HG02884 (cell line): ENCODE data around the gene PHLDA2.

Experiments used
- ATAC-seq: cut with Tn5 transposase; IDR thresholded peaks from one replicate; pipeline ENCODE4 v1.9.1; 2021; ENCODE audit warnings: mild to moderate bottlenecking, moderate library complexity; ENCODE audit not compliant: unreplicated experiment

The PHLDA2 gene

GRCh38 chr11:2899080-2899783 is 30.0 kb downstream of the PHLDA2 start:
- no peak for ATAC-seq

GRCh38 chr11:2898366-2899079 is 30.7 kb downstream of the PHLDA2 start:
- ATAC-seq, result no peak

GRCh38 chr11:2897048-2897447 is 32.2 kb downstream of the PHLDA2 start:
- no peak for ATAC-seq

- ATAC-seq, result no peak
Observed at GRCh38 chr11:2896047-2896446, 33.2 kb downstream of the PHLDA2 start.

GRCh38 chr11:2893935-2894334 is 35.3 kb downstream of the PHLDA2 start:
- ATAC-seq, result no peak

GRCh38 chr11:2892967-2893528 is 36.2 kb downstream of the PHLDA2 start:
- no peak for ATAC-seq

- no peak for ATAC-seq
Observed at GRCh38 chr11:2892215-2892966, 36.8 kb downstream of the PHLDA2 start.

GRCh38 chr11:2891326-2892214 is 37.6 kb downstream of the PHLDA2 start:
- ATAC-seq, result no peak

- ATAC-seq, result no peak
Observed at GRCh38 chr11:2890466-2891294, 38.5 kb downstream of the PHLDA2 start.

- ATAC-seq, result no peak
Observed at GRCh38 chr11:2889362-2890273, 39.6 kb downstream of the PHLDA2 start.

GRCh38 chr11:2888266-2888968 is 40.8 kb downstream of the PHLDA2 start:
- no peak for ATAC-seq

GRCh38 chr11:2887515-2888195 is 41.6 kb downstream of the PHLDA2 start:
- no peak for ATAC-seq

GRCh38 chr11:2886936-2887335 is 42.3 kb downstream of the PHLDA2 start:
- no peak for ATAC-seq

GRCh38 chr11:2886191-2886894 is 42.9 kb downstream of the PHLDA2 start:
- ATAC-seq, result no peak

- peak; percentile 63 for ATAC-seq
Observed at GRCh38 chr11:2885678-2886081, 43.5 kb downstream of the PHLDA2 start, which contains the start of gene CDKN1C. TSS of gene CDKN1C (minus strand) at chr11:2885775. CDS start at chr11:2885456, 319 bp downstream.

- no peak for ATAC-seq
Observed at GRCh38 chr11:2885017-2885677, 44.1 kb downstream of the PHLDA2 start.
